RPMI7951 (cell line): ENCODE results near the gene SEPTIN11. TPM values are rescaled to one million over a fixed set of nuclear protein-coding genes. Genes with fewer than 3 reads are reported as not detected.
A peak's percentile ranks its signal among the peaks of the same experiment; 100 is the strongest.
"Not testable (repeated sequence)": the region's sequence is repeated elsewhere in the genome, so short reads cannot be mapped to it uniquely, and the experiment has no call there.

ENCODE experiments used
- DNase-seq: peaks from one replicate; pipeline ENCODE4 v3.0.0-alpha.2; 2012; ENCODE audit warnings: low read depth
- total RNA-seq: library from RNA; depleted of rRNA; stranded (reverse); fragments of >200 nt; shearing (Covaris generic); gene quantifications from 2 replicates; pipeline ENCODE4 v1.2.3, GENCODE V29; 2014

SEPTIN11 gene
- total RNA-seq, 1 experiment from 2014 or later, result 95.3 TPM

DNA sequence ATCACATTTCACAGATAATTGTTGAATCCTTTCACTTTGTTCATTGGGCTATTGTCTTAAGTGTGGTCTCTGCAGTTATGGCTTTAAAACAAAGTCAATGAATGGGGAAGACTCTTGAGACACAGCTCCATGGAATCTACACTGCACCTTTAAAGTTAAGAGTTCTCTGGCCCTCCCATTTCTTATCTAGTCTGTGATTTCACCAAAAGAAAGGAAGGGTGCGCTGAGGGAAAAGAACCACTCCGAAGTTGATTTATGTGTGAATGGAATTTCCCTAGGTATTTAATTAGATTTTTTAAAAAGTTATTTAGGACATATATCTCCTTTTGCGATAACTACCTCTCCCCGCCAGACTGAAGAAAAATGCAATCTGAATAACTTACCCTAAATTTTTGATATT is 2.5 kb downstream of the SEPTIN11 start:
- DNase-seq, result no peak

DNA sequence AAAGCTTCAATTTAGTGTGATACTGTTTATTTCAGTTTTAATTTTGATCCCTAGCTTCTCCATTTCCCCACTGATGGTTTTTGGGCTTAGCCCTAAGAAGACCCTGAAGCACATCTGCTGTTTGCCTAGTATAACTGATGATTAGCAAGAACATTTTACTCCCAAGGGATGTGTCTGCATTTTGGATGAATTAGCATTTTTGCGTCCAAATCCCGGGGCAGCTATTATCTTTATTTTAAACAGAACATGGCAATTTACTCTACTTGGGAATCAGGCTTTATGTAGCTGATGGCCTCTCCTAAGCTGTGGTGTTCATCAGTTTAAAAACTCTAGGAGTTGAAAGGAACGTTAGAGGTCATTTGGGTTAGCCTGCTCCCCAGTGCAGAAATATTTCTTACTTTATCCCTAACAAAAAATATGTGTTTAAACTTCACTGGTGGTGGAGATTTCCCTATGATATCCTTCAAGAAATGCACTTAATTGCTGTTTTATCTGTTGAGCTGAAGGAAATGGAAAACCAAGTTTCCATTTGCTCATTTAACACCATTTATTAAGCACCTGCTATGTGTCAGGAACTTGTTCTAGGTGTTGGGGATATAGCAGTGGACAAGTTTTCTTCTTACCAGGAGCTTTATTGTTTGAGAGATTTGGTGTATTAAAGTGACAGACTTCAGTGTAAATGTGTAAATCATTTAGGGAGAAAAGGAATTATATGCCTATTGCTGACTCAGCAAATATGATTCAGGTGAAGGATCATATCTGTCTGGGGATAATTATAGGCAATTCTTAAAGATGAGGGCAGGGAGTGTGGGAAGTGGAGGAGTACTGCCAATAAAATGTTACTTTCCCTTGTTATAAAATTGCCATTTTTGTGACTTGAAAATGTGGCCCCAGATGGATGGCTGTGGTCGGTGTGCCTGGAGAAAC is 3.4 kb downstream of the SEPTIN11 start:
- no peak for DNase-seq

DNA sequence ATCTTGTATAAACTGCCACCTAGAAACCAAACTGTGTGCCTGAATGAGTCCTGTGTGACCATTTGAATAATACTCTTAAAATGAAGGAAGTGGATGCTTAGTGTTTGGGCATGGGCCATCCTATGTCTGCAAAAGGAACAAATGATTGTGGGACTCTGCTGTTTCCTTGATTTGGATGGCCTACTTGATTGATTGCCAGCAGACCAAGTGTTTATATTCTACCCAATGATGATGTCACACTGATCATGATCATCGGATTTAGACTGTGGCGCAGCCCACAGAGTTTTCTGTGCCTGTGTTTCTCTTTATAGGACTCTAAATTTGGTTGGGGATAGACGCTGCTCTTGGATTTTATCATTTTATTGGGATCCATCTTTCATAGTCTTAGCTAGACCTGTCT is 4.4 kb downstream of the SEPTIN11 start:
- no peak for DNase-seq

DNA sequence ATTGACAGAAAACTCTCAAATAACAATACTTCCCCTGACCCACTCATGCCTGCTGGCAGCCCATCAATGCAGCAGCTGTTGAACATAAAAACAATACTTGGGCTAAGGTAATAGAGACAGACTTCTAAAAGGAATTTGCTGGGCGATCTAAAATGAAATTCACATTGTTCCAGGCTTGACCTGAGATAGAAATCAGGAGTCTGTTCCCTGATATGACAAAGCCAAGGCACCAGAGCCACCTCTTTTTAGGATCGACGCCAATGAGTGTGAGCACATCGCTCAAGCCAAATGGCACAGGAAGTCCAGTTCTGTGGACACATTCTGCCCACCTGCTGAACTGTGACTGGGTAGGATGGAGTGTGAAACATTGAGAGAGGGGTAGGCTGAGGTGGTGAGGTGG is 4.9 kb downstream of the SEPTIN11 start:
- DNase-seq, result no peak

DNA sequence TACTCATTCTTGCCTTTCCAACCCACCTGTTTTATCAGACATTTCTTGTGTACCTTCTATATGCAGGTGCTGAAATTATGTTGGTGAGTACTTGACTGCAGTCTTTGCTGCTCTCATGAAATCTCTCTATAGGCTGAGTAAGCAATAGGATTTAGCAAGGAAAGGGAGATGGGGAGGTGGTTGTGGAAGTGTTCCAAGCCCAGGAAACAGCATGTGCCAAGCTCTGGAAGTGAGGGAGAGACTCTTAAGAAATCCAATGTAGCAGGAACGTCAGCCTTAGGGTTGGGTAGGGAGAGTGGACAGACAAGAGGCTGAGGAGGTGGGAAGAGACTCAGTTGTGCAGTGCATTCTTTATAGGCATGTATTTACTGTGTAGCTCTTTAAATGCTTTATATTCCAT is 5.6 kb downstream of the SEPTIN11 start:
- DNase-seq, result peak; percentile 11

DNA sequence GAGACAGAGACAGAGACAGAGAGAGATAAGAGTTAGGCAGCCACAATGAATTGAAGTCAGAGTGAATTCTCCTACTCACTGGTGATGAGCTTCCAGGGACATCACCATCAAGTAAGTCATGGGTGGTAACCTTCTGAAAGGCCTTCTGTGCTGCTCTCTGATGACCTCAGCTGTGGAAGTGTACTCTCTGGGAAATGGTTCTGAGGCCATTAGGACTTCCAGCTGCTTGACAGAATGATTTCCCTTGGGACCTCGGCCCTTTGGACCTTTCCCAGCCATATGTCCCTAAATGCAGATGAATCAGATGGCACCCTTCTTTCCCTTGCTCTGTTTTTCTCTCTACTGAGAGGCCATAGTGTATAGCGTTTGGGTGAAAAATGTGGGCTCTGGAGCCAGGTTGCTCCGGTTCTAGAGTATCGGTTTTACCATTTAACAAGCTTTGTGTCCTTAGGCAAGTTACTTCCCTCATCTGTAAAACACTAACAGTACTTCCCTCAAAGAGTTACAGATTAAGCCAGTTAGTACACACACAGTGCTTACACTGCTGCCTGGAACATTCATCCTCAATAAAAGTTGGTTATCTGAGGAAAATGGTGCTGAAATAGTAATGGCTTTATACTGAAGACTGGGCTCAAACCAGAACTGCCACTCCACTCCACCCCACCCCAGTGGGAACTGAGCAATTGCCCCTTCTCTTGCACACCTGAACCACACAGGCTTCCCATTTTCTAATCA is 7.6 kb downstream of the SEPTIN11 start:
- peak; percentile 11 for DNase-seq

DNA sequence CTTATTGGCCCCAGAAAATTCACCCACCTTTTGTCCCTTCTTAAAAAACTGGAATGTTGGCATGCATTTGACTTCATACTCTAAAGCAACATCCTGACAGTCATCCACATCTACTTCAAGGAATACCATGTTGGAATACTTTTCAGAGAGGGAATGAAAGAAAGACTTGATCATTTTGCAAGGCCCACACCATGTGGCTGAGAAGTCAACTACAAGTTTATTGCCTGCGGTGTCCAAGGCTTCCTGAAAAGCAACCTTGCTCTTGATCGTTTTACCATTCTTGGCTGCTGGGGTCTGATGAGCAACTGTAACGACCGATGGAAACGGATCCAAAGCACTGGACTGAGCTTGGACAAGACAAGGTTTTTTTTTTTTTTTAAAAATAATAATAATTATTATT is 9.3 kb downstream of the SEPTIN11 start:
- no peak for DNase-seq

DNA sequence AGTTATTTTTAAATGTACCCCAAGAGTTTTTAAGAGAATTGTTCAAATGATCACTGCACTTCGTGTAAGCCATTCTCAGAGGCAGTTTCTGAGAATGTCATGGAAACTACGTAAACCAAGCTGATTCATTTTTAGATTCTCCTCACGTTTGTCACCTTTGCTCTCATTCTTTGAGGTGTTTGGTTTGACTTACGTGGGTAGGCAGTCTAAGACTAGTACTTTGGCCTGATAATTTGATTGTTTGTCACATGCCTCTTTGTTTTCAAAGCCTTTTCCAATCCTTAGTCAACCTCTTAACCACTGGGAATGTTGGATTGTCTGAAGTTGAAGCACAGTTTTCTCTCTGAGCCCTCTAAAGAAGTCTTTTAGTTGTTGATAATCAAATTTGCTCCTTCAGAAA is 10.5 kb downstream of the SEPTIN11 start:
- no peak for DNase-seq

DNA sequence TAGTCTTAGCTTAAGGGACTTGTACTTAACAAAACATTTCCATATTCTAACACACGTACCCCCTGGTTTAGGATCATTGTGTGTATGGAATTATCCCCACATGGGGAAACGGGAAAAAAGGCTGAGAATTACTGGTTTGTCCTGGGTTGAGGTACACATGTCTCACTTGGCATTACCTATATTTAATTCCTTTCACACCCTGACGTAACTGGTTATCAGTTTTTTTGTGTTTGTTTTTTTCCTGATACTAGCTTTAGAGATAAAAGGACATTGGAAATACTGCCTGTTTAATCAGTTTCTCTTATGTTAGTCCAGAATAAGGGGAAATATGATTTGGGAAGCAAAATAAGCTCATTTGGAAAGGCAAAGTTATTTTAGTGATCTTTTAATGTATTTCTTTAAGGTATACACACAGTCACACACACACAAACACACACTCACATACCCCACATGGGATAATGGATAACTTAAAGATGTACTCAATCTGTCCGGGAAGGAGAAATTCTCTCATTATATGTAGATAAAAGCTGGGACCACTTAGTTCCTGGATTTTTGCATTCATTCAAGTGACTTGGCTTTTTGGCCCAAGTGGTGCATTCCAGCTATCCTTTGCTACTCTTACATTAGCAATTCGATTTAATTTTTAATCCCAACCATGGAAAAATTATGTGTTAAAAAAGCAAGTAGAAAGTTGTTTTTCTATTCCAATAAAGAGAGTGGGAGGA is 13.0 kb downstream of the SEPTIN11 start:
- DNase-seq, result no peak

DNA sequence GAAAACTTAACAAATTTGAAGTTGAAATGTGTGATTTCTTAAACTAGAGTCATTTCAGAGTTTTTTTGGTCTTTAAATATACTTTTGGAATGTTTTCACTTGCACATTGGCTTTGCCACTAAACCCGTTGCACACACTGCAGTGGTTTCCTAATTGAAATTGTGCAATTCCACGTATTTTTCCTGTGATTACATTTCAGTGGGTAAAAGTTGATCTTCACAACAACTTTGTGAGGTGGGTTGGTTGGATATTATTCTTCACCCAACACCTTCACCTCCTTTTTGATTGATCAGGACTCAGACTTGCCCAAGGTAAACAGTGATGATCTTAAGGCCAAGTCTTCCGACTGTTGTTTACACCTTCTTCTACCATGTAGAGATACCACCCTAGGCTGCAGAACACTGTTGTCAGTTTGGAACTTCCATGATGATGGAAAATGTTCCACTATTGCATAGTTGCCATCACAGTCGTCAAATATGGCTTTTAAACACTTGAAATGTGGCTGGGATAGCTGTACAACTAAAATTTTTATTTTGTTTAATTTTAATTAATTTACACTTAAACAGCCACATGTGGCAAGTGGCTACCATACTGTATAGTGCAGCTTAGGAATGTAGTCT is 13.7 kb downstream of the SEPTIN11 start:
- DNase-seq, result no peak

DNA sequence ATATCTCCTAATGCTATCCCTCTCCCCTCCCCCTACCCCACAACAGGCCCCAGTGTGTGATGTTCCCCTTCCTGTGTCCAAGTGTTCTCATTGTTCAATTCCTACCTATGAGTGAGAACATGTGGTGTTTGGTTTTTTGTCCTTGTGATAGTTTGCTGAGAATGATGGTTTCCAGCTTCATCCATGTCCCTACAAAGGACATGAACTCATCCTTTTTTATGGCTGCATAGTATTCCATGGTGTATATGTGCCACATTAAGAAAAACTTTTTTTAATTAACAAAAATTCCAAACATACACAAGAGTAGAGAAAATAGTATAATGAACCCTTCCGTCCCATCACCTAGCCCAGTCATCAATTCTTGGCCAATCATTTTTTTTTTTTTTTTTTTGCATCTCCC is 14.4 kb downstream of the SEPTIN11 start:
- DNase-seq, result not testable (repeated sequence)

DNA sequence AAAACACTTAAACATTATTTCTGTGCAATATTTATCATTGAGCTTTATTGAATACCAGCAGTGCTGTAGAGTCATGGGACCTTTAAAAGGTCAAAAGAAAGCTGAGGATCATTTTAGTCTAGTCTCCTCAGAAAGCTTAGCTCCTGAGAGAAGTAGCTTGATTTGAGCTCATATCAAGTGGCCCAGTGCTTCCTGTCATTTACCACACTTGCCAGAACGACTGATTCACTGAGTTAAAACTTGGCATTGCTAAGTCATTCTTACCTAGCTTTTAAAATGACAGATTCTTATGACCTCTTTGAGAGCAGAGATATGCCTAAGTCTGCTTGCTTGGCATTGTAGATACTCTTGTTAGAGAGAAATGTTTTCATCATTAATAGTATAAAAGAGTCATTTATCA is 15.2 kb downstream of the SEPTIN11 start:
- DNase-seq, result no peak

DNA sequence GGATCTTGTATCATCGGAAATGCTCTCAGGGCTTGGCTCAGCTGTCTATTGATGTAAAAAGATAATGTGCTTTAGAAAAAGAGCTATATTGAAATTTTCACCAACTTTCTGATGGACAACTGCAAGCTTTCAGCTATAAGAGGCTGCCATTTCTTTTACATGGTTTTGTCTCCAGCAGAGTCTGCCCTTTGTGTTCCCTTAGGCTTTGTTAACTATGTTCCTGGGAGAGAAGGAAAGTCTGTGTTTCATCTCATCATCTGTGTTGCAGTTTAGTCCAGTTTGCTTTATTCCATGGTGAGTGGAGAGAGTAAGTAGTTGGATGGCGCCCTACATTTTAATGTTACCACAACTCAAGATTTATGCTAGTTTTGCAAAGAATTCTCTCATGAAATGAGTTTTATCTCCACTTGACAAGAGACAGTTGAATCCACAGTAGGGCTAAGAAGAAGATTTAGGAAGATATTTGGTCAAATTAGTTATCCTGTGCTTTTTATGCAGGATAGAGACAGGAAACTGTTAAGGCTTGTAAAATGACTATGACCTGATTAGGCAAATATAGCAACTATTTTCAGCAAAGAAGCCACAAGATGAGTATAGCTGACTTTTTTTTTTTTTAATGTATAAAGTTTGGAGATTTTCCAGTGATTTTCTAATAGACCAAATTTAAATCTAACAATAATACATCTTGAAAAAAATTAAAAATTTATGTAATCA is 16.5 kb downstream of the SEPTIN11 start:
- DNase-seq, result no peak

DNA sequence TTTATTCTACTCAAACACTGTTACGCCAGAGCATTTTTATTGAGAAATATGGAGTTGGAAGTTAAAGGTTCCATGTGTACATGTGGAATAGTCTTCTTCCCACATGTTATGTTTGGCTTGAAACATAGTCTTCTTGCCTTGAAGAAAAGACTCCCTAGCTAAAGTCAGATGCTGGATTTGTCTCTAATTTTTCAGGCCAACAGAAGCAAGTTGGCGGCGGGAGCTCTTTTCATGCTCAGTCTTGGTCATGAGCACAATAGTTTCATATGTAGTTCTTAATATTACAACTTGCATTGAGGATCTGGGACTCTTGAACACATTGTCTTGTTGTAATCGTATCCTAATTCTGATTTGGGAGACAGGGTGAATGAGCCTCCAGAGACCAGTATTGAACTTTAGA is 19.4 kb downstream of the SEPTIN11 start:
- DNase-seq, result no peak

DNA sequence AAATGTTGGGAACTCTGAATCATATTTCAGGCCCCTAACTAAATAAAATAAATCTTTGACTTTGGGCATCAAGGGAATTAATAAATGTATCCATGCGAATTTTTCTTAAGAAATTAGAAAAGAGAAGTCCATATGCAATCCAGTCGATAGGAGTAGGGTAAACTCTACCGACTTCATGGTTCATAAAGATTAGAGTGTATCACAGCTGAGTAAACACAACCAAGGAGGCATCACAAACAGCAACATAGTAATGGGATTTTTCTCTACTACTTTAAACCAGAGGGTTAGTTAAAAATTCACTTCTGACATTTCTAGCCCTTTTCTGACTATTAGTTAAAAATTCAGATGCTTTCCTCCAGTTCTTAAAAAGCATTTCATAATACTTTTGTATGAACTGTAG is 19.9 kb downstream of the SEPTIN11 start:
- no peak for DNase-seq

DNA sequence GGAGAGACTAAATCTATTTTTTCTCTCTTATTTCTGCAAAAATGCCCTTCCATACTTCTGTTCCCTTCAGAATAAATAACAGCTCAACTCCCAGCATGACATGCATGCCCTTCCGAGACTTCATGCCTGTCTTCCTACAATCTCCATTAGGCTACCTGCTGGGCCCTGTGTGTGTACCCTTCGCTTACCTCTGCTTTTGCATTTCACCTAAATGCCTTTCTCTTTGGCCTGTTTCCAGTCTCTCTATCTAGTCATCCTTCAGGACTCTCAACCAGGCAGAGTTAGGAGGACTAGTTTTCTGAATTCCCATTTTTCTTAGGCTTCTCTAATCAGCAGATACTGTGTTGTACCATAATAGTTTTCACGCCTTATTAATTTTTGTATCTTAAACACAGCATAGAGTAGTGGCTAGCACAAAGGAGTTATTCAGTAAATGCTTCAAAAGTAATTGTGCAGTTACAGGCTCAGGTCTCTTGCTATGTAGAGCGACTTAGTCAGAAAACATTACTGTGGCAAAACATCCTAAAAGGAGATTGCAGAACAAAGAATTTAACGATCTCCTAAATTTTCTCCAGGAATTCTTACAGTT is 20.5 kb downstream of the SEPTIN11 start:
- no peak for DNase-seq

DNA sequence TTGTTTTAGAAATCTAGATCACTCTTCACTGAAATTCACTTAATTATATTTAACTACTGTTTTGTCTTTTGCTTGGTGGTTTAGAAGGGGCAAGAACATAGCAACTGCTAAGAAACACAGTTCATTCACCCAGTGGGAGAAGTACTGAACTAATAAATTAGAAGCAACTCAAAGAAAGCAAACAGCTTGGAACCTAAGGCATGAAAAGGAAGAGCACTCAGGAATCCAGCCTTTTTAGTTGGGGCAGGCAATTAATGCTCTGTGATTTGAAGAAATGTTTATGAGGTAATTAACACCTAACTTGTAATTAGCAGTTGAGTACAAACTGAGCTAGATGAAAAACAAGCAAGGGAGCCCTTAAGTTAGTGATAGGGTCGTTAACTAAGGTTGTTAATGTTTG is 22.8 kb downstream of the SEPTIN11 start:
- no peak for DNase-seq

DNA sequence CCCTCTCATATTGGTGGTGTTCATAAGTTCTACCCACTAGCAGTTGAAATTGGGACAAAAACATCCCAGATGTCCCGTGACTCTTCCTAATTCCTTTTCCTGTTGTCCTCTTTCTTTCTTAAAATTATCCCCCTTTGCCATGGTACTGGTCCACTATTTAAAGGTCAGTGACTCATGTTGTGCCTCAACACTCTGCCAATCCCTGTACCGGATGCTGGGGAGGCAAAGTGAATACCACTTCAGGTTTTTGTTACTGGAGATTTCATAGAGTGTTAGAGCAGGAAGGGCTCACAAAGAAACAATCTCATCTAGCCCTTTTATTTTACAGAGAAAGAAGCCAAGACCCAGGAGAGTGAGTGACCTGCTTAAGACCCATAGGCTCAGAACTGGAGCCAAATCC is 24.6 kb downstream of the SEPTIN11 start:
- peak; percentile 62 for DNase-seq

DNA sequence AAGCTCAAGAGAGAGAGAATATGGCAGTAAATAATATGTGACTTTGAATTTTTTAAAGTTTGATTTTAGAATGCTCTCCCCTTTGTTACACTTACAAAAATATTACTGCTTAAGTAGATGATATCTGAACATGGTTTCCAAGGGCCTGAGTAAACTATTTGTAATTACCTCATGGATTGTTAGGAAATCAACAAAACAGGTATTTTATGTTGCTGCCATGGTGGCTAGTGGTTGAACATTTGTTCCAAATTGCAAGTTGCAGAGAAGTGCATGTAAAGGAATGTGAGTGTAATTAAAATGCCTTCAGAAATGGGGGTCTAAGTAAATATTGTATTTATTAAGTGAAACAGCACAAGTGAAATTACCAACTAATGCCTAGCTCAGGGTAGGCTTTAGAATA is 27.6 kb downstream of the SEPTIN11 start:
- DNase-seq, result no peak

DNA sequence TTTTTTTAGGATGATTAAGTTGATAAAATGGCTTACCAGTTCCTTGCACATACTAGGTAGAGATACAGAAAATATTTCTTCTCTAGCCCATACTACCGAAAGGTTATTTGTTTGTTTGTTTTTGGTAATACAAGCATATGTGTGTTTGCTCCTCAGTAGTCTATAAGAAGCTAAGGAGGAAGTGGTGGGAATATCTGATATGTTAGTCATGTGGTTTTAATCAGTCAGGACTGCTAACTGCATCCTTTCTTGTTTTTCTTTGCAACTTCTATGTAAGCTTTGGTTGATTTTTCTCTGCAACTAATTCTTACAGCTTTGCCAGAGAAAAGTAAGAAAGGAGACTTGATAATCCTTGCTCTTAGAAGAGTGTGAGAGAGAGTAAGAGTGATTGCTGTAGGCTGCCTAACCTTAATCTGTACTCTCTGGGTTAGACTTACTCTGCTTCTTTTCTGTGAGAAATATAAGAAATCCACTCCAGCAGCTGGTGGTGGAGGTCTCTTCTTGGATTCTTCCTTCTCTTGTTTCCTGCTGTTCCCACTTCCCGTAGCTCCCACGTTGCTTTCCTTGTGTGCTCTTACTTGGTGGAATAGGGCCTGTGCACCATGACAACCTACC is 28.3 kb downstream of the SEPTIN11 start:
- DNase-seq, result peak; percentile 74

DNA sequence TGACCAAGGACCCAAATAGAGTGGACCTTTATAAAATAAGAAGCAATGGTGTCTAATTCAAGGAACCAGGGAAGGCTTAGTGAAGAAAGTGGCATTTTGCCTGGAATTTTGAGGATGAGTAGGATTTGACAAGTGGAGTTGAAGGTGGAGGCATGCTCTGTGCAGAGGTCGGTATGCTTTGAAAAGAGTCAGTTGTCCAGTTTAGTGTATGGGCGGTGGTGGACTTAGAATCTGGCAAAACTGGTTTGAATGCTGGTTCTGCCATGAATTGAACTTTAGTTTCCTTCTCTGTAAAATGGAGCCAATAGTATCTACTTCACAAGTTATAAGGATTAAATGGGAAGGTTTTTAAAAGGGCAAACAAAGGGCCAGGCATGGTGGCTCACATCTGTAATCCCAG is 29.7 kb downstream of the SEPTIN11 start:
- DNase-seq, result no peak
